ENCODE data around the gene ZNF24. TPM values are rescaled to one million over a fixed set of nuclear protein-coding genes. Genes with fewer than 3 reads are reported as not detected.

Gene ZNF24
- polyA plus RNA-seq, 1 experiment: 25.7 TPM

- TF ChIP-seq CTCF (IDR thresholded peaks at IDR 0.05; ENCODE audit: low read depth, low read length): no peak
- DNase-seq (ENCODE audit: low read depth, low spot score): no peak
- CTCF ChIA-PET: interaction anchor here (0.7 to 3.5 kb wide), 4 partner anchors 25 to 624 kb away, joined by 4 to 13 read pairs (median 4); no protein-coding TSS in a partner anchor
- Histone ChIP-seq H3K27me3 (ENCODE audit: control insufficient read depth, insufficient read depth, low read length) (no peaks in the 10 kb centered on the region), H3K27ac (ENCODE audit: low read depth, low read length) (no peak overlapping the region), H3K4me3 (ENCODE audit: low read depth, low read length) (no peak overlapping the region), H3K9me3 (ENCODE audit: control insufficient read depth, insufficient read depth, low read length) (no peaks in the 10 kb centered on the region)
- POLR2A ChIA-PET: no interaction called here
Measured at GRCh38 chr18:35361570-35362321, 17.5 kb upstream of the ZNF24 start.

- DNase-seq (ENCODE audit: low read depth, low spot score): peak; percentile 71
- Histone ChIP-seq H3K27ac (ENCODE audit: low read depth, low read length) (no peak overlapping the region), H3K4me3 (ENCODE audit: low read depth, low read length) (peak overlapping the region; percentile 15; the same call in 1 of the 2 replicates), H3K9me3 (ENCODE audit: control insufficient read depth, insufficient read depth, low read length) (peaks cover 9% of the 10 kb centered on the region), H3K27me3 (ENCODE audit: control insufficient read depth, insufficient read depth, low read length) (no peaks in the 10 kb centered on the region)
- ChIA-PET POLR2A (no interaction called here), CTCF (interaction anchor here (0.5 to 2.4 kb wide), 26 partner anchors 9 to 349 kb away, joined by 3 to 46 read pairs (median 4); partner anchors contain the start of genes ZNF24 and ZNF397)
- peak; percentile 81 for TF ChIP-seq CTCF (IDR thresholded peaks at IDR 0.05; ENCODE audit: low read depth, low read length)
Measured at GRCh38 chr18:35355140-35355618, 11.0 kb upstream of the ZNF24 start.

- Histone ChIP-seq H3K27ac (ENCODE audit: low read depth, low read length) (no peak overlapping the region), H3K27me3 (ENCODE audit: control insufficient read depth, insufficient read depth, low read length) (no peaks in the 10 kb centered on the region), H3K9me3 (ENCODE audit: control insufficient read depth, insufficient read depth, low read length) (peaks cover 9% of the 10 kb centered on the region), H3K4me3 (ENCODE audit: low read depth, low read length) (no peak overlapping the region)
- TF ChIP-seq CTCF (IDR thresholded peaks at IDR 0.05; ENCODE audit: low read depth, low read length): no peak
- ChIA-PET CTCF (no interaction called here), POLR2A (no interaction called here)
- no peak for DNase-seq (ENCODE audit: low read depth, low spot score)
Measured at GRCh38 chr18:35352778-35353177, 8.6 kb upstream of the ZNF24 start.

- Histone ChIP-seq H3K27ac (ENCODE audit: low read depth, low read length) (no peak overlapping the region), H3K4me3 (ENCODE audit: low read depth, low read length) (no peak overlapping the region), H3K27me3 (ENCODE audit: control insufficient read depth, insufficient read depth, low read length) (no peaks in the 10 kb centered on the region), H3K9me3 (ENCODE audit: control insufficient read depth, insufficient read depth, low read length) (peaks cover 9% of the 10 kb centered on the region)
- TF ChIP-seq CTCF (IDR thresholded peaks at IDR 0.05; ENCODE audit: low read depth, low read length): no peak
- ChIA-PET POLR2A (no interaction called here), CTCF (no interaction called here)
- no peak for DNase-seq (ENCODE audit: low read depth, low spot score)
Measured at GRCh38 chr18:35352283-35352682, 8.1 kb upstream of the ZNF24 start.

- Histone ChIP-seq H3K4me3 (ENCODE audit: low read depth, low read length) (no peak overlapping the region), H3K27ac (ENCODE audit: low read depth, low read length) (no peak overlapping the region), H3K27me3 (ENCODE audit: control insufficient read depth, insufficient read depth, low read length) (no peaks in the 10 kb centered on the region), H3K9me3 (ENCODE audit: control insufficient read depth, insufficient read depth, low read length) (peaks cover 9% of the 10 kb centered on the region)
- ChIA-PET CTCF (interaction anchor here (0.6 to 0.8 kb wide), 2 partner anchors 38 to 65 kb away, joined by 3 read pairs; no protein-coding TSS in a partner anchor), POLR2A (no interaction called here)
- no peak for TF ChIP-seq CTCF (IDR thresholded peaks at IDR 0.05; ENCODE audit: low read depth, low read length)
- no peak for DNase-seq (ENCODE audit: low read depth, low spot score)
Measured at GRCh38 chr18:35348001-35348400, 3.8 kb upstream of the ZNF24 start.

All from AG04450 (cell line).